Measurements from ENCODE around the gene NINJ1.

DNA sequence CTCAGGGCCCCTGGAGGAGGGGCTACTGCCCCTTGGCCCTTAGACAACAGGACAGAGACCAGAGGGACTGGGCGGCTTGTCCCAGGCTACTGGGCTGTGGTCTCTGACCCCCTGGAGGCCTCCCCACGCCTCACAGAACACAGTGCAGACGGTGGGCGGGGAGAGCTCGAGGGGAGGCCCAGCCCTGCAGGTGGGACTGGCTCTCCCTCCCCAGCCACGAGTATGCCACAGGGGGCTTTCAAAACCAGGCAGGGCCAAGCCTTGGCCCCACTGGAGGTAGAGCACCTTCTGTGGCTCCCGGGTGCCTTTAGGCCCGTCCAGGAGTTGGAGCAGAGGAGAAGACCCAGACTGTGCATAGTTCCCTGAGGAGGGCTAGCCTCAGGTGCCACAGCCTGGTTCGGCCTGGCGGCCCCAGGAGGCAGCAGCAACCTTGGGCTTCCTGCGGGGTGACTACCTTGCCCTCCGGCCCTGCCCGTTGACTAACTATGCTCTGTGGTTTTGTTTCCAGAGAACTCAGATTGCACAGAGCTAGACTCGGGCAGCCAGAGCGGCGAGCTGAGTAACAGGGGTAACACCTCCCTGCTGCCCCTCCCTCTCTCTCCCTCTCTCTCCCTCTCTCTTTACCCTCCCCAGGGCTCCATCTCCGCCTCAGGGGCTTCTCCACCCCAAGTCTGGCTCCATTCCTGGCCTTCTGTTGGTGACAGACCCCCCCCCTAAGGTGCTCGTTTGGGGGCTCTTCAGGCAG, 22.5 kb downstream of the NINJ1 start:
- TF ChIP-seq, protein P1, sequence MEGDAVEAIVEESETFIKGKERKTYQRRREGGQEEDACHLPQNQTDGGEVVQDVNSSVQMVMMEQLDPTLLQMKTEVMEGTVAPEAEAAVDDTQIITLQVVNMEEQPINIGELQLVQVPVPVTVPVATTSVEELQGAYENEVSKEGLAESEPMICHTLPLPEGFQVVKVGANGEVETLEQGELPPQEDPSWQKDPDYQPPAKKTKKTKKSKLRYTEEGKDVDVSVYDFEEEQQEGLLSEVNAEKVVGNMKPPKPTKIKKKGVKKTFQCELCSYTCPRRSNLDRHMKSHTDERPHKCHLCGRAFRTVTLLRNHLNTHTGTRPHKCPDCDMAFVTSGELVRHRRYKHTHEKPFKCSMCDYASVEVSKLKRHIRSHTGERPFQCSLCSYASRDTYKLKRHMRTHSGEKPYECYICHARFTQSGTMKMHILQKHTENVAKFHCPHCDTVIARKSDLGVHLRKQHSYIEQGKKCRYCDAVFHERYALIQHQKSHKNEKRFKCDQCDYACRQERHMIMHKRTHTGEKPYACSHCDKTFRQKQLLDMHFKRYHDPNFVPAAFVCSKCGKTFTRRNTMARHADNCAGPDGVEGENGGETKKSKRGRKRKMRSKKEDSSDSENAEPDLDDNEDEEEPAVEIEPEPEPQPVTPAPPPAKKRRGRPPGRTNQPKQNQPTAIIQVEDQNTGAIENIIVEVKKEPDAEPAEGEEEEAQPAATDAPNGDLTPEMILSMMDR (conservative IDR thresholded peaks at IDR 0.05; ENCODE audit: low read length) = no peak
- no peak for TF ChIP-seq EZH2phosphoT487 (IDR thresholded peaks at IDR 0.05; ENCODE audit: borderline replicate concordance)

Measured in Loucy (cell line).